Chondrocyte (in vitro differentiated cells): ENCODE measurements around the gene COPE. TPM values are rescaled to one million over a fixed set of nuclear protein-coding genes. Genes with fewer than 3 reads are reported as not detected.

Experiments
- DNase-seq: peaks from one replicate; pipeline ENCODE4 v3.0.0; 2021; ENCODE audit warnings: mixed read lengths, low spot score
- H3K27ac Mint-ChIP-seq: one replicate; pipeline ENCODE4 v1.8.0; 2021; ENCODE audit warnings: mild to moderate bottlenecking, moderate library complexity, mixed read lengths; ENCODE audit not compliant: unreplicated experiment
- H3K27me3 Mint-ChIP-seq: 2 replicates; pipeline ENCODE4 v1.8.0; 2021; ENCODE audit warnings: low read depth, mixed read lengths
- H3K36me3 Mint-ChIP-seq: 2 replicates; pipeline ENCODE4 v1.8.0; 2021; ENCODE audit warnings: low read depth, mixed read lengths
- H3K4me1 Mint-ChIP-seq: 2 replicates; pipeline ENCODE4 v1.8.0; 2021; ENCODE audit warnings: low read depth, mild to moderate bottlenecking, mixed read lengths
- H3K4me3 Mint-ChIP-seq: one replicate; pipeline ENCODE4 v1.8.0; 2021; ENCODE audit warnings: mild to moderate bottlenecking, moderate library complexity, mixed read lengths; ENCODE audit not compliant: unreplicated experiment
- H3K9me3 Mint-ChIP-seq: 2 replicates; pipeline ENCODE4 v1.8.0; 2021; ENCODE audit warnings: low read depth, mixed read lengths
- CTCF ChIP-seq: fragments of 200-600 bp; sonication (generic); IDR thresholded peaks from 2 replicates; pipeline ENCODE4 v1.5.0; 2021; ENCODE audit warnings: antibody characterized with exemption, mild to moderate bottlenecking, moderate library complexity
- total RNA-seq: library from RNA; stranded (reverse); gene quantifications from 3 replicates; pipeline ENCODE4 v1.2.1, GENCODE V29; 2021

The COPE gene
- total RNA-seq, 1 donor from 2014 or later, result 175 TPM

GRCh38 chr19:18895038-18895823, 24.0 kb downstream of the COPE start:
- DNase-seq, result no peak
- Mint-ChIP-seq H3K4me1 (peaks cover 3% of the 10 kb centered on the region), H3K4me3 (peak overlapping the region; percentile 84), H3K27ac (no peak overlapping the region), H3K27me3 (no peaks in the 10 kb centered on the region), H3K9me3 (no peaks in the 10 kb centered on the region), H3K36me3 (no peaks in the 10 kb centered on the region)
- peak; percentile 79 for TF ChIP-seq CTCF

DNA sequence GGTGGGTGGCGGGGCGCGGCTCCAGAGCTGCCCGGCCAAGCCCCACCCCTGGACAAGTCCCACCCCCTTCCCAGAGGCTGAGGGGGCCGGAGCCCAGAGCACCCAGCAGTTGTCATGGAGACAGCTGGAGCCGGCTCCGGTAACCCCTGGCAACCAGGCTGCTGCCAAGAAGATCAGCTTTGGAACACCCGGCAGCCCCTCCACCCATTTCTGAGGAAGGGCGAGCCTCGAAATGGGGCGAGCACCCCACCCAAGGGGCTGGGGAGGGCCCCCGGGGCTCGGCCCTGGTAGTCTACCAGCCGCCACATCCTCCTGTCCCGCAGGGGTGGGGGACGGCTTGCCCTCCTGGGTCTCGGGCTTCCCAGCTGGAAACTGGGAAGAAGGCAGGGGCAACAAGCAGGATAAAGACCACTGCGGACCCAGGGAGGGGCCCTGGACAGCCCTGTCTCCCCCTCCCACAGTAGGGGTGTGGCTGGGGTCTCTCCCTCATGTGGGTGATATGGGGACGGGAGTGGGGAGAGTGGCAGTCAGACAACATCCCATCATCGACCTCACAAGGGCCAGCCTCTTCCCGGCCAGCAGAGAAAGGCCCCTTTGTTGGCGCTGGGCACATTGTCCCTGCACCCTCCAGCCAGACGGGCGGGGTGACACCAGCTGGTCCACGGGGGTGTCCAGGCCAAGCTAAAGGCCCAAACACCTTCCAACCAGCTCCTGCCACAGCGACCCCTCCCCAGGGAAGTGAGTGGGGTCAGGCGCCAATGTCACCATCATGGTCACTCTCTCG, 24.7 kb downstream of the COPE start:
- Mint-ChIP-seq H3K4me1 (peaks cover 3% of the 10 kb centered on the region), H3K9me3 (no peaks in the 10 kb centered on the region), H3K27me3 (no peaks in the 10 kb centered on the region), H3K36me3 (no peaks in the 10 kb centered on the region), H3K27ac (no peak overlapping the region), H3K4me3 (peak overlapping the region; percentile 63)
- TF ChIP-seq CTCF, result no peak
- no peak for DNase-seq

- peaks cover 3% of the 10 kb centered on the region for H3K4me1 Mint-ChIP-seq
- H3K4me3 Mint-ChIP-seq, result no peak overlapping the region
- no peaks in the 10 kb centered on the region for H3K27me3 Mint-ChIP-seq
- H3K27ac Mint-ChIP-seq, result no peak overlapping the region
- no peak for TF ChIP-seq CTCF
- no peaks in the 10 kb centered on the region for H3K36me3 Mint-ChIP-seq
- DNase-seq, result no peak
- H3K9me3 Mint-ChIP-seq, result no peaks in the 10 kb centered on the region
Measured at GRCh38 chr19:18893587-18894253, 25.5 kb downstream of the COPE start.

DNA sequence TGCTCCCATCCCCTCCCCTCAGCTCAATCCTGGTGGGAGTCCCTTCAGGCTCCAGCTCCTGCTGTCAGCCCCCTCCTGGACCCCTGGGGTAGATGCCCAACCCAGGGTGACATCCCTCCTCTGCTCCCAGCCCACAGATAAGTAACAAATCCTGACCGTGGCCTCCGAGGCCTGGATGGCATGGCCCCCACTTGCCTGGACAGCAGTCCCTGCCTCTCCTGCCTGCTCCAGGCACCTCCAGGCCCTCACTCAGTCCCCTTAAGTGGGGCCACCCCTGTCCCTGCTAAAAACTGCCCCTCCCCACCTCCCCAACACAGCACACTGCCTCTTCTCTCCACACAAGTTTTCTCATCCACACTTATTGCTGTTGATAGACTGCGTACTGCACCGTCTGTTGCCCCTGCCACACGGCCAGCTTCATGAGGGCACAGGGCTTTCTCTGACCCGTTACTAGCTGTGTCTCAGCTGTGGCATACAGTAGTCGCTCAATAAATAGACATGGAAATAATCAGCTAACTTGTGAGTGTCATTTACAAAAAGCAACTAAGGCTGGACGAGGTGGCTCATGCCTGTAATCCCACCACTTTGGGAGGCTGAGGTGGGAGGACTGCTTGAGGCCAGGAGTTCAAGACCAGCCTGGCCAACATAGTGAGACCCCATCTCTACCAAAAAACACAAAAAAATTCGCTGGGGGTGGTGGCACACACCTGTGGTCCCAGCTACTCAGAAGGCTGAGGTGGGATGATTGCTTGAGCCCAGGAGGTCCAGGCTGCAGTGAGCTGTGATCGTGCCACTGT, 29.0 kb downstream of the COPE start:
- Mint-ChIP-seq H3K9me3 (no peaks in the 10 kb centered on the region), H3K36me3 (peaks cover 4% of the 10 kb centered on the region), H3K27ac (no peak overlapping the region), H3K4me3 (no peak overlapping the region), H3K27me3 (no peaks in the 10 kb centered on the region), H3K4me1 (no peaks in the 10 kb centered on the region)
- peak; percentile 74 for DNase-seq
- TF ChIP-seq CTCF, result no peak
